ENCODE measurements around the gene DNAJA3. TPM values are rescaled to one million over a fixed set of nuclear protein-coding genes. Genes with fewer than 3 reads are reported as not detected.

DNAJA3 gene
- total RNA-seq, result 71.2 and 77.6 TPM in 2 replicates

GRCh38 chr16:4425378-4426020 lies at the start of gene DNAJA3:
DNAJA3 (plus strand) TSS chr16:4425868; CDS start chr16:4425882, 14 bp downstream.
- Histone ChIP-seq H3K4me3 (ENCODE audit: low read depth, low read length) (peak within 1 kb of the TSS; percentile 63), H3K36me3 (ENCODE audit: control insufficient read depth, insufficient read depth, low read length) (no peaks in the 10 kb centered on the region), H3K27me3 (ENCODE audit: control insufficient read depth, insufficient read depth, low read length) (no peaks in the 10 kb centered on the region)
- peak; percentile 82 for DNase-seq (ENCODE audit: low read depth)
- TF ChIP-seq CTCF (IDR thresholded peaks at IDR 0.05; ENCODE audit: insufficient read depth, low read length, poor library complexity, severe bottlenecking), result no peak

- no peak overlapping the region for H3K4me3 ChIP-seq (ENCODE audit: low read depth, low read length)
- DNase-seq (ENCODE audit: low read depth), result no peak
- no peaks in the 10 kb centered on the region for H3K27me3 ChIP-seq (ENCODE audit: control insufficient read depth, insufficient read depth, low read length)
- no peaks in the 10 kb centered on the region for H3K36me3 ChIP-seq (ENCODE audit: control insufficient read depth, insufficient read depth, low read length)
- TF ChIP-seq CTCF (IDR thresholded peaks at IDR 0.05; ENCODE audit: insufficient read depth, low read length, poor library complexity, severe bottlenecking), result no peak
Measured at GRCh38 chr16:4376126-4376892, 49.4 kb upstream of the DNAJA3 start.

- no peak for DNase-seq (ENCODE audit: low read depth)
- no peak overlapping the region for H3K4me3 ChIP-seq (ENCODE audit: low read depth, low read length)
- no peaks in the 10 kb centered on the region for H3K27me3 ChIP-seq (ENCODE audit: control insufficient read depth, insufficient read depth, low read length)
- H3K36me3 ChIP-seq (ENCODE audit: control insufficient read depth, insufficient read depth, low read length), result no peaks in the 10 kb centered on the region
- no peak for TF ChIP-seq CTCF (IDR thresholded peaks at IDR 0.05; ENCODE audit: insufficient read depth, low read length, poor library complexity, severe bottlenecking)
Measured at GRCh38 chr16:4376893-4377572, 48.6 kb upstream of the DNAJA3 start.

- peak; percentile 42 for TF ChIP-seq CTCF (IDR thresholded peaks at IDR 0.05; ENCODE audit: insufficient read depth, low read length, poor library complexity, severe bottlenecking)
- peaks cover under 1% of the 10 kb centered on the region for H3K36me3 ChIP-seq (ENCODE audit: control insufficient read depth, insufficient read depth, low read length)
- no peak overlapping the region for H3K4me3 ChIP-seq (ENCODE audit: low read depth, low read length)
- H3K27me3 ChIP-seq (ENCODE audit: control insufficient read depth, insufficient read depth, low read length), result no peaks in the 10 kb centered on the region
- no peak for DNase-seq (ENCODE audit: low read depth)
Measured at GRCh38 chr16:4377573-4378154, 48.0 kb upstream of the DNAJA3 start.

- Histone ChIP-seq H3K36me3 (ENCODE audit: control insufficient read depth, insufficient read depth, low read length) (peaks cover 3% of the 10 kb centered on the region), H3K4me3 (ENCODE audit: low read depth, low read length) (no peak overlapping the region), H3K27me3 (ENCODE audit: control insufficient read depth, insufficient read depth, low read length) (no peaks in the 10 kb centered on the region)
- DNase-seq (ENCODE audit: low read depth), result no peak
- TF ChIP-seq CTCF (IDR thresholded peaks at IDR 0.05; ENCODE audit: insufficient read depth, low read length, poor library complexity, severe bottlenecking), result no peak
Measured at GRCh38 chr16:4378161-4378666, 47.5 kb upstream of the DNAJA3 start.

Measured in kidney epithelial cell (primary cell).